ENCODE measurements around the gene PHLDB1. TPM values are rescaled to one million over a fixed set of nuclear protein-coding genes. Genes with fewer than 3 reads are reported as not detected.
A peak's percentile ranks its signal among the peaks of the same experiment; 100 is the strongest.

PHLDB1 gene
- total RNA-seq, 1 donor from 2014 or later = 179 TPM

- peak overlapping the region; percentile 99 for H3K27ac ChIP-seq (ENCODE audit: low read depth, low read length)
- peak overlapping the region; percentile 24 for H3K4me3 ChIP-seq (ENCODE audit: insufficient read depth, low read depth, low read length)
- H2AFZ ChIP-seq (ENCODE audit: low read depth, low read length) = no peak overlapping the region
- H3K4me1 ChIP-seq (ENCODE audit: insufficient read depth, low read length) = peaks cover 61% of the 10 kb centered on the region
- H3K4me2 ChIP-seq (ENCODE audit: low read length) = peak overlapping the region; percentile 95
- Mint-ChIP-seq H3K4me1 (ENCODE audit: low read depth, unreplicated experiment) (peaks cover 77% of the 10 kb centered on the region), H3K27ac (ENCODE audit: unreplicated experiment) (peak overlapping the region; percentile 95), H3K27me3 (ENCODE audit: low read depth, unreplicated experiment) (no peaks in the 10 kb centered on the region), H3K36me3 (ENCODE audit: low read depth, unreplicated experiment) (peaks cover 17% of the 10 kb centered on the region), H3K9me3 (ENCODE audit: unreplicated experiment) (peaks cover 5% of the 10 kb centered on the region), H3K4me3 (ENCODE audit: unreplicated experiment) (peak overlapping the region; percentile 72)
- H3K27me3 ChIP-seq (ENCODE audit: insufficient read depth, low read length) = no peaks in the 10 kb centered on the region
- H3K79me2 ChIP-seq (ENCODE audit: insufficient read depth, low read length) = peaks cover 43% of the 10 kb centered on the region
- H3K9me3 ChIP-seq (ENCODE audit: insufficient read depth, low read depth, low read length) = no peaks in the 10 kb centered on the region
- FAIRE-seq = peak; percentile 85
- peak; percentile 97 for DNase-seq (ENCODE audit: low read depth)
- H3K9ac ChIP-seq (ENCODE audit: low read length) = peak overlapping the region; percentile 93
- TF ChIP-seq, protein P1, sequence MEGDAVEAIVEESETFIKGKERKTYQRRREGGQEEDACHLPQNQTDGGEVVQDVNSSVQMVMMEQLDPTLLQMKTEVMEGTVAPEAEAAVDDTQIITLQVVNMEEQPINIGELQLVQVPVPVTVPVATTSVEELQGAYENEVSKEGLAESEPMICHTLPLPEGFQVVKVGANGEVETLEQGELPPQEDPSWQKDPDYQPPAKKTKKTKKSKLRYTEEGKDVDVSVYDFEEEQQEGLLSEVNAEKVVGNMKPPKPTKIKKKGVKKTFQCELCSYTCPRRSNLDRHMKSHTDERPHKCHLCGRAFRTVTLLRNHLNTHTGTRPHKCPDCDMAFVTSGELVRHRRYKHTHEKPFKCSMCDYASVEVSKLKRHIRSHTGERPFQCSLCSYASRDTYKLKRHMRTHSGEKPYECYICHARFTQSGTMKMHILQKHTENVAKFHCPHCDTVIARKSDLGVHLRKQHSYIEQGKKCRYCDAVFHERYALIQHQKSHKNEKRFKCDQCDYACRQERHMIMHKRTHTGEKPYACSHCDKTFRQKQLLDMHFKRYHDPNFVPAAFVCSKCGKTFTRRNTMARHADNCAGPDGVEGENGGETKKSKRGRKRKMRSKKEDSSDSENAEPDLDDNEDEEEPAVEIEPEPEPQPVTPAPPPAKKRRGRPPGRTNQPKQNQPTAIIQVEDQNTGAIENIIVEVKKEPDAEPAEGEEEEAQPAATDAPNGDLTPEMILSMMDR (IDR thresholded peaks at IDR 0.05; ENCODE audit: insufficient read depth, low read depth, low read length) = no peak
- no peak for TF ChIP-seq EZH2 (IDR thresholded peaks at IDR 0.05; ENCODE audit: insufficient read depth, low read length)
- H3K36me3 ChIP-seq (ENCODE audit: insufficient read depth, low read length) = peaks cover 11% of the 10 kb centered on the region
- peaks cover 27% of the 10 kb centered on the region for H4K20me1 ChIP-seq (ENCODE audit: insufficient read depth, low read length)
Observed at GRCh38 chr11:118619444-118620197, 12.2 kb downstream of the PHLDB1 start.

- Mint-ChIP-seq H3K27ac (ENCODE audit: unreplicated experiment) (peak overlapping the region; percentile 95), H3K4me3 (ENCODE audit: unreplicated experiment) (peak overlapping the region; percentile 96), H3K9me3 (ENCODE audit: unreplicated experiment) (peaks cover 5% of the 10 kb centered on the region), H3K27me3 (ENCODE audit: low read depth, unreplicated experiment) (no peaks in the 10 kb centered on the region), H3K4me1 (ENCODE audit: low read depth, unreplicated experiment) (peaks cover 71% of the 10 kb centered on the region), H3K36me3 (ENCODE audit: low read depth, unreplicated experiment) (peaks cover 13% of the 10 kb centered on the region)
- H3K4me2 ChIP-seq (ENCODE audit: low read length) = peak overlapping the region; percentile 95
- H3K4me1 ChIP-seq (ENCODE audit: insufficient read depth, low read length) = peaks cover 65% of the 10 kb centered on the region
- DNase-seq (ENCODE audit: low read depth) = no peak
- H4K20me1 ChIP-seq (ENCODE audit: insufficient read depth, low read length) = peaks cover 36% of the 10 kb centered on the region
- no peak overlapping the region for H2AFZ ChIP-seq (ENCODE audit: low read depth, low read length)
- H3K36me3 ChIP-seq (ENCODE audit: insufficient read depth, low read length) = peaks cover 17% of the 10 kb centered on the region
- TF ChIP-seq EZH2 (IDR thresholded peaks at IDR 0.05; ENCODE audit: insufficient read depth, low read length) = no peak
- TF ChIP-seq, protein P1 (IDR thresholded peaks at IDR 0.05; ENCODE audit: insufficient read depth, low read depth, low read length) = no peak
- H3K79me2 ChIP-seq (ENCODE audit: insufficient read depth, low read length) = peaks cover 52% of the 10 kb centered on the region
- no peak for FAIRE-seq
- H3K27ac ChIP-seq (ENCODE audit: low read depth, low read length) = peak overlapping the region; percentile 99
- peak overlapping the region; percentile 93 for H3K9ac ChIP-seq (ENCODE audit: low read length)
- no peaks in the 10 kb centered on the region for H3K9me3 ChIP-seq (ENCODE audit: insufficient read depth, low read depth, low read length)
- H3K4me3 ChIP-seq (ENCODE audit: insufficient read depth, low read depth, low read length) = peak overlapping the region; percentile 83
- no peaks in the 10 kb centered on the region for H3K27me3 ChIP-seq (ENCODE audit: insufficient read depth, low read length)
Observed at GRCh38 chr11:118620529-118621070, 13.2 kb downstream of the PHLDB1 start.

Measured in astrocyte (in vitro differentiated cells and primary cell).